IMR-90 (cell line): Measurements from ENCODE around the gene ADGRL1. TPM values are rescaled to one million over a fixed set of nuclear protein-coding genes. Genes with fewer than 3 reads are reported as not detected.

ENCODE experiments used
- ATAC-seq: fragments of 200-7000 bp; cut with Tn5 transposase; 2 replicates; pipeline ENCODE4 v1.9.1; 2020; ENCODE audit warnings: low read depth, mild to moderate bottlenecking, moderate library complexity
- BruUV-seq: library from RNA; stranded (reverse); fragments of 400-500 nt; replicated peaks from 2 replicates; lab custom pipeline; 2021; lab: Mats Ljungman, UMichigan
- CTCF ChIA-PET: fragments of 300-600 bp; formaldehyde crosslinking; extraction: SDS; loops from one replicate; lab custom pipeline; 2021; ENCODE audit warnings: antibody characterized with exemption; lab: Yijun Ruan, JAX
- POLR2A ChIA-PET: fragments of 300-600 bp; sonication (Branson Sonifier 250); formaldehyde crosslinking; loops from one replicate; lab custom pipeline; 2022; ENCODE audit warnings: antibody characterized with exemption; ENCODE audit not compliant: unreplicated experiment; lab: Charles Lee
- DNase-seq: peaks from one replicate; pipeline ENCODE4 v3.0.0; 2013
- H2AFZ ChIP-seq: replicated peaks from 2 replicates; pipeline ENCODE3; 2013; ENCODE audit warnings: low read length, mild to moderate bottlenecking; ENCODE audit not compliant: poor library complexity
- H2AK5ac ChIP-seq: 2 replicates; pipeline ENCODE4 v1.6.1; 2013; ENCODE audit warnings: low read depth, low read length, inconsistent platforms
- H2AK9ac ChIP-seq: replicated peaks from 2 replicates; pipeline ENCODE3; 2013; ENCODE audit warnings: mild to moderate bottlenecking, low read depth, low read length, moderate library complexity; ENCODE audit not compliant: poor library complexity
- H2BK120ac ChIP-seq: 2 replicates; pipeline ENCODE4 v1.6.1; 2013; ENCODE audit warnings: low read depth, low read length, inconsistent platforms
- H2BK15ac ChIP-seq: 3 replicates; pipeline ENCODE4 v1.6.1; 2013; ENCODE audit warnings: low read depth, low read length, inconsistent platforms
- H2BK20ac ChIP-seq: 2 replicates; pipeline ENCODE4 v1.6.1; 2013; ENCODE audit warnings: low read depth, mild to moderate bottlenecking, inconsistent platforms, low read length, moderate library complexity
- H2BK5ac ChIP-seq: 2 replicates; pipeline ENCODE4 v1.6.1; 2013; ENCODE audit warnings: mild to moderate bottlenecking, low read depth, low read length, inconsistent platforms; ENCODE audit not compliant: poor library complexity, severe bottlenecking
- H3K14ac ChIP-seq: replicated peaks from 2 replicates; pipeline ENCODE4 v1.6.1; 2013; ENCODE audit warnings: low read depth, low read length, inconsistent platforms
- H3K18ac ChIP-seq: 2 replicates; pipeline ENCODE4 v1.6.1; 2013; ENCODE audit warnings: low read depth, low read length, control low read depth
- H3K23ac ChIP-seq: 2 replicates; pipeline ENCODE4 v1.6.1; 2013; ENCODE audit warnings: low read depth, low read length, inconsistent platforms
- H3K27ac ChIP-seq: 2 replicates; pipeline ENCODE4 v1.5.1; 2013; ENCODE audit warnings: mild to moderate bottlenecking, control low read depth, low read length; ENCODE audit not compliant: insufficient read depth
- H3K27me3 ChIP-seq: 2 replicates; pipeline ENCODE4 v1.6.1; 2013; ENCODE audit warnings: low read length; ENCODE audit not compliant: control insufficient read depth, insufficient read depth
- H3K36me3 ChIP-seq: 2 replicates; pipeline ENCODE4 v1.6.1; 2013; ENCODE audit warnings: low read length, mixed read lengths; ENCODE audit not compliant: control insufficient read depth, insufficient read depth
- H3K4ac ChIP-seq: 2 replicates; pipeline ENCODE4 v1.6.1; 2013; ENCODE audit warnings: low read depth, low read length, inconsistent platforms
- H3K4me1 ChIP-seq: 2 replicates; pipeline ENCODE4 v1.6.1; 2013; ENCODE audit warnings: low read length, mixed read lengths; ENCODE audit not compliant: control insufficient read depth, insufficient read depth
- H3K4me2 ChIP-seq: 2 replicates; pipeline ENCODE4 v1.6.1; 2013; ENCODE audit warnings: low read depth, mild to moderate bottlenecking, control low read depth, low read length, moderate library complexity
- H3K4me3 ChIP-seq: 2 replicates; pipeline ENCODE4 v1.5.1; 2013; ENCODE audit warnings: low read depth, mild to moderate bottlenecking, control low read depth, low read length, moderate library complexity; ENCODE audit not compliant: insufficient read depth
- H3K56ac ChIP-seq: 2 replicates; pipeline ENCODE4 v1.6.1; 2013; ENCODE audit warnings: low read length, inconsistent platforms; ENCODE audit not compliant: insufficient read depth; ENCODE audit errors: extremely low read depth
- H3K79me1 ChIP-seq, 2 experiments: 2 replicates each; pipeline ENCODE4 v1.6.1; 2013; ENCODE audit warnings: low read length in 2 of 2, inconsistent platforms in 1 of 2, low read depth in 1 of 2
- H3K9ac ChIP-seq: 2 replicates; pipeline ENCODE4 v1.6.1; 2013; ENCODE audit warnings: low read depth, low read length, control low read depth
- H3K9me1 ChIP-seq: 2 replicates; pipeline ENCODE4 v1.6.1; 2013; ENCODE audit warnings: low read length, inconsistent platforms; ENCODE audit not compliant: insufficient read depth
- H3K9me3 ChIP-seq: 2 replicates; pipeline ENCODE4 v1.6.1; 2013; ENCODE audit warnings: low read length; ENCODE audit not compliant: control insufficient read depth, insufficient read depth
- H4K20me1 ChIP-seq: 2 replicates; pipeline ENCODE4 v1.6.1; 2013; ENCODE audit warnings: low read length, inconsistent platforms; ENCODE audit not compliant: insufficient read depth
- H4K5ac ChIP-seq: 2 replicates; pipeline ENCODE4 v1.6.1; 2013; ENCODE audit warnings: mild to moderate bottlenecking, low read depth, low read length, control low read depth
- H4K8ac ChIP-seq, 2 experiments: 2 replicates each; pipeline ENCODE4 v1.6.1; 2013; ENCODE audit warnings: low read depth in 2 of 2, low read length in 2 of 2, control low read depth in 1 of 2, inconsistent platforms in 1 of 2
- H4K91ac ChIP-seq: 2 replicates; pipeline ENCODE4 v1.6.1; 2013; ENCODE audit warnings: low read depth, low read length, inconsistent platforms; ENCODE audit not compliant: insufficient read depth
- BHLHE40 ChIP-seq: fragments of 150-350 bp; IDR thresholded peaks from 2 replicates; pipeline ENCODE4 v1.6.1; 2016; ENCODE audit warnings: mild to moderate bottlenecking, low read depth, low read length
- CEBPB ChIP-seq: IDR thresholded peaks from 2 replicates; pipeline ENCODE4 v1.6.1; 2012; ENCODE audit warnings: low read depth, low read length, improper control_type of control experiment
- CHD1 ChIP-seq: IDR thresholded peaks from 2 replicates; pipeline ENCODE4 v1.6.1; 2012; ENCODE audit warnings: low read depth, low read length, improper control_type of control experiment
- FOS ChIP-seq: fragments of 150-350 bp; IDR thresholded peaks from 2 replicates; pipeline ENCODE4 v1.6.1; 2016; ENCODE audit warnings: low read depth, low read length
- MAFK ChIP-seq: IDR thresholded peaks from 2 replicates; pipeline ENCODE4 v1.6.1; 2012; ENCODE audit warnings: low read depth, low read length, improper control_type of control experiment
- MAZ ChIP-seq: IDR thresholded peaks from 2 replicates; pipeline ENCODE4 v1.6.1; 2012; ENCODE audit warnings: low read depth, mild to moderate bottlenecking, low read length, improper control_type of control experiment, moderate library complexity, borderline replicate concordance
- MXI1 ChIP-seq: IDR thresholded peaks from 2 replicates; pipeline ENCODE4 v1.6.1; 2012; ENCODE audit warnings: low read depth, mild to moderate bottlenecking, low read length, moderate library complexity, borderline replicate concordance
- NFE2L2 ChIP-seq: fragments of 150-350 bp; IDR thresholded peaks from 2 replicates; pipeline ENCODE4 v1.6.1; 2016; ENCODE audit warnings: low read depth, mild to moderate bottlenecking, low read length
- POLR2A ChIP-seq: IDR thresholded peaks from 2 replicates; pipeline ENCODE4 v1.6.1; 2012; ENCODE audit warnings: mild to moderate bottlenecking, low read depth, low read length
- RAD21 ChIP-seq: IDR thresholded peaks from 2 replicates; pipeline ENCODE4 v1.6.1; 2012; ENCODE audit warnings: low read length, improper control_type of control experiment
- RCOR1 ChIP-seq: IDR thresholded peaks from 2 replicates; pipeline ENCODE4 v1.6.1; 2012; ENCODE audit warnings: mild to moderate bottlenecking, low read length, improper control_type of control experiment; ENCODE audit not compliant: insufficient replicate concordance
- RFX5 ChIP-seq: IDR thresholded peaks from 2 replicates; pipeline ENCODE4 v1.8.0; 2012; ENCODE audit warnings: low read depth, mild to moderate bottlenecking, low read length, moderate library complexity
- SMC3 ChIP-seq: fragments of 150-350 bp; IDR thresholded peaks from 2 replicates; pipeline ENCODE4 v1.6.1; 2016; ENCODE audit warnings: low read depth, mild to moderate bottlenecking, antibody characterized with exemption, low read length, moderate library complexity
- WGBS, 2 experiments: methylation state at CpG; one replicate each; pipeline versions ENCODE4 v1.1.5 to v1.1.7; 2013; ENCODE audit warnings: missing lambda C conversion rate in 2 of 2; ENCODE audit not compliant: insufficient read length in 1 of 2; ENCODE audit errors: extremely low coverage in 2 of 2; 5-methylcytosine and 5-hydroxymethylcytosine counted together
- dilution Hi-C: fragments of 300-500 bp; cut with HindIII; formaldehyde crosslinking; loops from one replicate; pipeline ENCODE4 v1.14.3; 2018; ENCODE audit warnings: low sequenced_read_pairs; ENCODE audit not compliant: unreplicated experiment
- in situ Hi-C: fragments of 300-500 bp; cut with MboI; formaldehyde crosslinking; loops from 3 replicates; pipeline ENCODE4 v1.14.3; 2019; ENCODE audit warnings: low sequenced_read_pairs, inconsistent platforms, mixed read lengths
- intact Hi-C: fragments of 100-400 bp; cut with micrococcal nuclease; formaldehyde crosslinking; loops from 2 replicates; pipeline ENCODE4 v1.10.0; 2022
- polyA plus RNA-seq, 3 experiments: library from polyadenylated mRNA; depleted of rRNA; stranded (reverse); fragments of >200 nt; gene quantifications; 2 replicates each; pipeline ENCODE4 v1.2.3, GENCODE V29; 2012; ENCODE audit warnings: low replicate concordance in 1 of 3
- total RNA-seq: library from RNA; depleted of rRNA; stranded (reverse); fragments of >200 nt; gene quantifications from 2 replicates; pipeline ENCODE4 v1.2.3, GENCODE V29; 2012
- TF ChIP-seq, protein P1 (sequence below): fragments of 150-350 bp; IDR thresholded peaks from 2 replicates; pipeline ENCODE4 v1.6.1; 2016; ENCODE audit warnings: low read depth, mild to moderate bottlenecking, low read length, moderate library complexity, borderline replicate concordance
- TF ChIP-seq, protein P2 (sequence below): fragments of 150-350 bp; IDR thresholded peaks from 2 replicates; pipeline ENCODE4 v1.6.1; 2017; ENCODE audit warnings: mild to moderate bottlenecking, antibody characterized with exemption, low read length, low read depth
- TF ChIP-seq, protein P3 (sequence below): conservative IDR thresholded peaks from 2 replicates; pipeline ENCODE4 v1.5.1; 2012; ENCODE audit warnings: mild to moderate bottlenecking, low read depth, low read length, improper control_type of control experiment

The ADGRL1 gene
- total and polyA plus RNA-seq, 2 of the 4 experiments (the other 2 are of a cell fraction), result 0.72 to 2.2 TPM

DNA sequence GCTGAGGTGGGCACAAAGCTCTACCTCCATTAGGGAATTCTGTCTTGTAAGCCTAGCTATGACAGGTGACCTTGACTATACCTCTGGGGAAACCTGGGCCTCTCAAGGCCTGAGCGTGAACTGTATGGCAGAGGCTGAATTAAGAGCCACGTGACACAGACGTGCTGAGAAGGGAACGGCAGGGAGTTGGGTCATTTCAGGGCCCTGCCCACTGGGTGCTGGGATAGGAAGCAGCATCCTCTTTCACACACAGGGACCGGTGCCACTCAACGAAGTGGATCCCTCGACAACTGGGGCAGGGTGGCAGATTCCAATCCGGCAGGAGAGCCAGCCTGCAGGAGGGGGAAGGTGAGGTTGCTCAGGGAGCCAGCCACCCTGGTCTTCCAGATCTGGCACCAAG is 78.8 kb downstream of the ADGRL1 start:
- ChIA-PET CTCF (no interaction called here), POLR2A (no interaction called here)
- TF ChIP-seq, protein P1, sequence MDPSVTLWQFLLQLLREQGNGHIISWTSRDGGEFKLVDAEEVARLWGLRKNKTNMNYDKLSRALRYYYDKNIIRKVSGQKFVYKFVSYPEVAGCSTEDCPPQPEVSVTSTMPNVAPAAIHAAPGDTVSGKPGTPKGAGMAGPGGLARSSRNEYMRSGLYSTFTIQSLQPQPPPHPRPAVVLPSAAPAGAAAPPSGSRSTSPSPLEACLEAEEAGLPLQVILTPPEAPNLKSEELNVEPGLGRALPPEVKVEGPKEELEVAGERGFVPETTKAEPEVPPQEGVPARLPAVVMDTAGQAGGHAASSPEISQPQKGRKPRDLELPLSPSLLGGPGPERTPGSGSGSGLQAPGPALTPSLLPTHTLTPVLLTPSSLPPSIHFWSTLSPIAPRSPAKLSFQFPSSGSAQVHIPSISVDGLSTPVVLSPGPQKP, result no peak
- TF ChIP-seq MAZ (no peak), RAD21 (no peak), MAFK (no peak), RCOR1 (no peak), CHD1 (no peak), MXI1 (no peak), FOS (no peak), SMC3 (no peak), BHLHE40 (no peak), POLR2A (no peak), NFE2L2 (no peak), CEBPB (no peak), RFX5 (no peak)
- TF ChIP-seq, protein P2, sequence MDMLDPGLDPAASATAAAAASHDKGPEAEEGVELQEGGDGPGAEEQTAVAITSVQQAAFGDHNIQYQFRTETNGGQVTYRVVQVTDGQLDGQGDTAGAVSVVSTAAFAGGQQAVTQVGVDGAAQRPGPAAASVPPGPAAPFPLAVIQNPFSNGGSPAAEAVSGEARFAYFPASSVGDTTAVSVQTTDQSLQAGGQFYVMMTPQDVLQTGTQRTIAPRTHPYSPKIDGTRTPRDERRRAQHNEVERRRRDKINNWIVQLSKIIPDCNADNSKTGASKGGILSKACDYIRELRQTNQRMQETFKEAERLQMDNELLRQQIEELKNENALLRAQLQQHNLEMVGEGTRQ, result no peak
- TF ChIP-seq, protein P3, sequence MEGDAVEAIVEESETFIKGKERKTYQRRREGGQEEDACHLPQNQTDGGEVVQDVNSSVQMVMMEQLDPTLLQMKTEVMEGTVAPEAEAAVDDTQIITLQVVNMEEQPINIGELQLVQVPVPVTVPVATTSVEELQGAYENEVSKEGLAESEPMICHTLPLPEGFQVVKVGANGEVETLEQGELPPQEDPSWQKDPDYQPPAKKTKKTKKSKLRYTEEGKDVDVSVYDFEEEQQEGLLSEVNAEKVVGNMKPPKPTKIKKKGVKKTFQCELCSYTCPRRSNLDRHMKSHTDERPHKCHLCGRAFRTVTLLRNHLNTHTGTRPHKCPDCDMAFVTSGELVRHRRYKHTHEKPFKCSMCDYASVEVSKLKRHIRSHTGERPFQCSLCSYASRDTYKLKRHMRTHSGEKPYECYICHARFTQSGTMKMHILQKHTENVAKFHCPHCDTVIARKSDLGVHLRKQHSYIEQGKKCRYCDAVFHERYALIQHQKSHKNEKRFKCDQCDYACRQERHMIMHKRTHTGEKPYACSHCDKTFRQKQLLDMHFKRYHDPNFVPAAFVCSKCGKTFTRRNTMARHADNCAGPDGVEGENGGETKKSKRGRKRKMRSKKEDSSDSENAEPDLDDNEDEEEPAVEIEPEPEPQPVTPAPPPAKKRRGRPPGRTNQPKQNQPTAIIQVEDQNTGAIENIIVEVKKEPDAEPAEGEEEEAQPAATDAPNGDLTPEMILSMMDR, result no peak
- no peak overlapping the region for H2BK20ac ChIP-seq
- H4K5ac ChIP-seq, result no peak overlapping the region
- no peak overlapping the region for H3K56ac ChIP-seq
- H2BK15ac ChIP-seq, result no peak overlapping the region
- H2BK5ac ChIP-seq, result no peak overlapping the region
- no peak overlapping the region for H4K91ac ChIP-seq
- H3K14ac ChIP-seq, result no peak overlapping the region
- H2AK5ac ChIP-seq, result no peak overlapping the region
- H3K4me2 ChIP-seq, result no peak overlapping the region
- DNase-seq (no peak), ATAC-seq (no peak)
- BruUV-seq, result no TSS peak
- H2BK120ac ChIP-seq, result no peak overlapping the region
- no peak overlapping the region for H4K8ac ChIP-seq
- in situ Hi-C loops, result no loop called here
- H3K9me1 ChIP-seq, result no peaks in the 10 kb centered on the region
- dilution Hi-C loops, result no loop called here
- no peaks in the 10 kb centered on the region for H3K9me3 ChIP-seq
- H2AK9ac ChIP-seq, result no peak overlapping the region
- no peak overlapping the region for H2AFZ ChIP-seq
- no peak overlapping the region for H3K18ac ChIP-seq
- no peaks in the 10 kb centered on the region for H3K36me3 ChIP-seq
- H3K4ac ChIP-seq, result no peak overlapping the region
- no peaks in the 10 kb centered on the region for H3K27me3 ChIP-seq
- H3K79me1 ChIP-seq, result peaks cover 0 to 23% of the 10 kb centered on the region in 2 experiments; a peak in 3 of 4 replicates
- WGBS, 2 experiments, result no CpG with 5 or more reads among the region's 8 CpGs
- H3K4me1 ChIP-seq, result no peaks in the 10 kb centered on the region
- H3K23ac ChIP-seq, result no peak overlapping the region
- intact Hi-C loops, result no loop called here
- no peak overlapping the region for H3K9ac ChIP-seq
- H3K4me3 ChIP-seq, result no peak overlapping the region
- H4K20me1 ChIP-seq, result no peaks in the 10 kb centered on the region
- H3K27ac ChIP-seq, result no peak overlapping the region
